GM21737 (cell line): ENCODE data around the gene RAB11FIP3.
A peak's percentile ranks its signal among the peaks of the same experiment; 100 is the strongest.
"Not testable (repeated sequence)": the region's sequence is repeated elsewhere in the genome, so short reads cannot be mapped to it uniquely, and the experiment has no call there.

Experiments
- ATAC-seq: cut with Tn5 transposase; IDR thresholded peaks from one replicate; pipeline ENCODE4 v1.9.1; 2021; ENCODE audit warnings: mild to moderate bottlenecking, moderate library complexity; ENCODE audit not compliant: unreplicated experiment

Gene RAB11FIP3

DNA sequence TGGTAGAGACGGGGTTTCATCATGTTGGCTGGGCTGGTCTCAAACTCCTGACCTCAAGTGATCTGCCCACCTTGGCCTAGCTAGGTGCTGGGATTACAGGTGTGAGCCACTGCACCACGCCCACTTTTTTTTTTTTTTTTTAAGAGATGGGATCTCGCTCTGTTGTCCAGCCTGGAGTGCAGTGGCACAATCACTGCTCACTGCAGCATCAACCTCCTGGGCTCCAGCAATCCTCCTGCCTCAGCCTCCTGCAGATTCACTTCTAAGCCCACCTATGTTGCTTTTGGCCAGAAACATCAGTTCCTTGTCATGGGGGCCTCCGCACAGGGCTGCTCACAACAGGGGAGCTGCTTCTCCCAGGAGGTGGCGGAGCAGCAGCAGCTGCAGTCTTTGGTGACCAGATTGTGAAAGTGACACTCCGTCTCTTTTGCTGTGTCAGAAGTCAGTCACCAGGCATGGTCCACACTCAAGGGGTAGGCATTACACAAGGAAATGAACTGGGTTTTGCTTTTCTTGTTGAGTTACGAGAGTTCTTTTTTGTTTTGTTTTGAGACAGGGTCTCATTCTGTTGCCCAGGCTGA lies 32.9 kb upstream of the RAB11FIP3 start:
- no peak for ATAC-seq

DNA sequence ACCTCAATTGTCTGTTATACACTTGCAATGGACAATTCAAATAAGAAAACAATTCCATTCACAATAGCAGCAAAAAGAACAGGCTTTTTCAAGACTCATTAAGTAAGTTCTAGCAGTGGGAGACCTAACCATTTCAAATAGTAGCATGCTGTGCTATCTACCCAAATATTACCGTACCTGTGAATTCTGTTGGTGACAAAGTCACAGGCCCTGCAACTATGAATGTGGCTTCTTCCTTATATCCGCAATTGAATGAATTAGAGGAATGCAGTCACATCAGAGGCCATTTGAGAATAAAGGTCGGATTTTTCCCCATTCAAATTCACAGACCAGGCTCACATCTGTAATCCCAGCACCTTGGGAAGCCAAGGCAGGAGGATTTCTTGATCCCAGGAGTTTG lies 29.2 kb upstream of the RAB11FIP3 start:
- ATAC-seq: no peak

DNA sequence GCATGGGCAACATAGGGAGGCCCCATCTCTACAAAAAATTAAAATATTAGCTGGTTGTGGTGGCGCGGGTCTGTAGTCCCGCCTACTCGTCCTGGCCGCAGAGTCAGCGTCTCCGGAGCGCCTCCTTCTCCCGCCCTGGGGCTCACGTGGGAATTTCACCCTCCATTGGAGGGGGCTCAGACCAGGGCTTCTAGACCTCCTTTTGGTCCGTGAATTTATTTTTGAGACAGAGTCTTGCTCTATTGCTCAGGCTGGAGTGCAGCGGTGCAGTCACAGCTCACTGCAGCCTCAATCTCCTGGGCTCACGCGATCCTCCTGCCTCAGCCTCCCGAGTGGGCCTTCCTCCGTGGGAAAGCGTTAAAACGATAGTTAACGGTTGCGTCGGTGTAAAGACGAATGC lies 28.8 kb upstream of the RAB11FIP3 start:
- no peak for ATAC-seq

DNA sequence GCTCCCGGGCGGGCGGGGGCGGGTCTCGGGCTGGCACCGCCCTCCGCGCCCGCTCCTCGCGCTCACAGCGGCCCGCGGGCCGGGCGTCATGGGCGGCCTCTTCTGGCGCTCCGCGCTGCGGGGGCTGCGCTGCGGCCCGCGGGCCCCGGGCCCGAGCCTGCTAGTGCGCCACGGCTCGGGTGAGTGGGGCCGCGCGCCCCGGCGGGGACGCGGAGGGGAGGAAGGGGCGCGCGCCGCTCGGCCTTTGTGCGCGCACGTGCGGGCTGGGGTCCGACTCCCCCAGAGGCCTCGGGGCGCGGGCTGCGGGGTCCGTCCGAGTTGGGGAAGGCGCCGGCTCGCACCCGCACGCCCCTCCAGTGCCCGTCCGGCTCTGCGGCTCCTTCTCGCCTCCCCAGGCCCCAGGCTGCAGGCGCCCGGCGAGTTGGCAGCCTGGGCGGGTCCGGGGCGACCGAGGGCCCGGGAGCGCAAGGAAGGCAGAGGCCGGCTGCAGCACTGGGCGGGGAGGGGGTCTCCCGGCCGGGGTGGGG lies 28.3 kb upstream of the RAB11FIP3 start, which contains the start of gene NME4:
Gene NME4 (plus strand): TSS at position 65 of the 527 bp plus-strand sequence. CDS start 24 bp downstream, at position 89.
- no peak for ATAC-seq

DNA sequence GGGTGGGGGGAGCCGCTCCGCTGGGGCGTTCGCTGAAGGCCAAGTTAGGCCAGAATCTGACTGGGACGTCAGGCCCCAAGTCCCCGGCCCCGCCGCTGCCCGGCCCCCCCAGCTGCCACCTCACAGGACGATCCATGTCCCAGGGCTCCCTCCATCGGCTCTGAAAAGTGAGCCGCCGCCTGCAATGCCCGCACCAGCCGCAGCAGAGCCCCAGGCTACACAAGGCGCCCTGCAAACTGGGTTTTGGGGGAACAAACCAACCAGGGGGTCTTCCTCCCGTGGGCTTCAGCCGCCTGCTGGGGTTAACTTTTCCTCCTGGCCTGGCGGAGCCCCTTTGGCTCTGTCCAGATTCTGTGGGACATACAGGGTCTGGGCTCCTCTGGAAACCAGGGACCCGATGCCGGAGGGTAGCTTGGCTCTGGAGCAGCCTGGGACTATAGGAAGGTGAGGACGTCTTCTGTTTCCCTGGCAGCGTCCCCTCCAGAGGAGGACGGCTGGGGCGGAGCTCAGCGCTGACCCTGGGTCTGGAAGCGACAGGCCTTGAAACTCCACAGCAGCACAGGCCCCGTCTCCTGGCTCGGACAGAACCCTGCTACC lies 27.6 kb upstream of the RAB11FIP3 start:
- no peak for ATAC-seq

DNA sequence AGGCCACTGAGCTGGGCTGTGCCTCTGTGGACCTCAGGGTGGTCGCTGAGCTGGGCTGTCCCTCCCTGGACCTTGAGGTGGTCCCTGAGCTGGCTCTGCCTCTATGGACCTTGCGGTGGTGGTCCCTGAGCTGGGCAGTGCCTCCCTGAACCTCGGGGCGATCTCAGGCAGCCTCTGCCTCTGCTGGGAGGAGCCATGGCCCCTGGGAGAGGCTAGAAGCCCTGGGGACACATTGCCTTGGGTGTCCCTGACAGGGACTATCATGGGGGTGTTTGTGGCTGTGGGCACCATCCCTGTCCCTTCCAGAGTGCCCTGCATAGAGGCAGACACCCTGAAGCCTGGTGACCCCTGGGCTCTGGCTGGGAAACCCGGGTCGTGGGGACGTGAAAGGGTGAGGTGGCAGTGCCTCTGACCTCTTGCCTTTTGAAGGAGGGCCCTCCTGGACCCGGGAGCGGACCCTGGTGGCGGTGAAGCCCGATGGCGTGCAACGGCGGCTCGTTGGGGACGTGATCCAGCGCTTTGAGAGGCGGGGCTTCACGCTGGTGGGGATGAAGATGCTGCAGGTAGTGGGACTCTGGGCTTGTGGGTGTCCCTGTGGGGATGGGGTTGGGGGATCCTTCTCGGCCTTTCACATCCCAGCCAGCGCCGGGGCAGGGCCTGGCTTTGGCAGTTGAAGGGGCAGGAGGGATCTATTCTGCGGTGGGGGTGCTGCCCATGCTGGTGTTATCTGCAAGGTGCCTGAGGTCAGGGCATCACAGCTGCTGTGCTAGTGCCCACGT lies 26.7 kb upstream of the RAB11FIP3 start:
- ATAC-seq: no peak

DNA sequence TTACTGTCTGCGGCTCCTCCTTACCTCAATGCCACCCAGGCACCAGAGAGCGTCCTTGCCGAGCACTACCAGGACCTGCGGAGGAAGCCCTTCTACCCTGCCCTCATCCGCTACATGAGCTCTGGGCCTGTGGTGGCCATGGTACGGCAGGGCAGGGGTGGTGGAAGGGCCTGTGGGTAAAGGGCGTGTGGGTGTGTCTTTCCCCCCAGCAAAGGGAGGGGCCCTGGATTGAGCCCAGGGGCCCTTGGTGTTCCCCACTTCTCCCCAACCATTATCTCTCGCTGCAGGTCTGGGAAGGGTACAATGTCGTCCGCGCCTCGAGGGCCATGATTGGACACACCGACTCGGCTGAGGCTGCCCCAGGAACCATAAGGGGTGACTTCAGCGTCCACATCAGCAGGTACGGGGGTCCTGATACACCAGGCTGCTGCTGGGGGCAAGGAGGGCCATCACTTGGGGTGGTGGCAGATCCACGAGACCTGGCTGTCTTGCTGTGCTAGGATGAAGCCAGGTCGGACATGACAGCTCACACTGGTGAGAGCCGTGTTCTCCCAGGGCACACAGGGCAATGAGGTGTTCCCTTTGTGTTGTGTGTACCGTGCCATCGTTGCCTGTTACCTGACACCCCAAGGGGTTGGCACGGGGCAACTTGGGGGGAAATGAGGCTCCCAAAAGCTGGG lies 26.0 kb upstream of the RAB11FIP3 start:
- ATAC-seq: no peak

DNA sequence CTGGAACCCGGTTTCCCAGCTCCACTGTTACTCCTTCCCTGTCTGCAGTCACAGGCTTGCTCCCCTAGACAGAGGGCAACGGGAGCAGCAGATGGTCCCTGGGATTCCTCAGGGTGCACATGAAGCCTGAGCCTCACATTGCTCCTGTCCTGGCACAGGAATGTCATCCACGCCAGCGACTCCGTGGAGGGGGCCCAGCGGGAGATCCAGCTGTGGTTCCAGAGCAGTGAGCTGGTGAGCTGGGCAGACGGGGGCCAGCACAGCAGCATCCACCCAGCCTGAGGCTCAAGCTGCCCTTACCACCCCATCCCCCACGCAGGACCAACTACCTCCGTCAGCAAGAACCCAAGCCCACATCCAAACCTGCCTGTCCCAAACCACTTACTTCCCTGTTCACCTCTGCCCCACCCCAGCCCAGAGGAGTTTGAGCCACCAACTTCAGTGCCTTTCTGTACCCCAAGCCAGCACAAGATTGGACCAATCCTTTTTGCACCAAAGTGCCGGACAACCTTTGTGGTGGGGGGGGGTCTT lies 25.3 kb upstream of the RAB11FIP3 start:
- ATAC-seq: no peak

DNA sequence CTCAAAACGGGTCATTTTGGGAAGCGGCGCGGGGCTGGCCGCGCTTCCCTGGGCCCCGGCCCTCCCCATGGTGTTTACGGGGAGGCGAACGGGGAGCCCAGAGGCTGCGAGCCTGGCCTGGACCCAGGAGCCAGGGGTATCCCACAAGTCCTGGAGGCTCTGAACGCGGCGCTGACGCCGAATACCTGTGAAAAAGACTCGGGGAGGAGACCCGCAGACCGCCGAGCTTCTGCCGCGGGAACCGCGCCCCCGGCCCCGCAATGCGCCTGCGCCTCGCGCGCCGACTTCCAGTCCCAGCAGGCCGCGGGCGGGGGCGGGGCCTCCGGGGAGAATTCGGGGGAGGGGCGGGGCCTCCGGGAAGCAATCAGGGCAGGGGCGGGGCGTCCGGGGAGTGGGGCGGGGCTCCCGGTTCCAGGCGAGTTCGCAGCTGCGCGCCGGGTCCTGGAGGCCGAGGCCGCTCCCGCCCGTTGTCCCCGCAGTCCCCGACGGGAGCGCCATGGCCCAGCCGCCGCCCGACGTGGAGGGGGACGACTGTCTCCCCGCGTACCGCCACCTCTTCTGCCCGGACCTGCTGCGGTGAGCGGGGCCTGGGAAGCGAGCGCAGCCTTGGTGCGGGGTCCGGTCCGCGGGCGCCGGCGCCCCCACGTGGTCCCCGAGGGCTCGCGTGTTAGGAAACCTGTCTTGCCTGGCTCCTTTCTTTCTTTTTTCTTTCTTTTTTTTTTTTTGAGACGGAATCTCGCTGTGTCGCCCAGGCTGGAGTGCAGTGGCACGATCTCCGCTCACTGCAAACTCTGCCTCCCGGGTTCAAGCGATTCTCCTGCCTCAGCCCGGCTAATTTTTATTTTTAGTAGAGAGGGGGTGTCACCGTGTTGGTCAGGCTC lies 23.7 kb upstream of the RAB11FIP3 start, which contains the start of gene DECR2:
Gene DECR2 (plus strand): TSS at position 418 of the 881 bp plus-strand sequence. CDS start 79 bp downstream, at position 497.
- ATAC-seq: peak; percentile 53

DNA sequence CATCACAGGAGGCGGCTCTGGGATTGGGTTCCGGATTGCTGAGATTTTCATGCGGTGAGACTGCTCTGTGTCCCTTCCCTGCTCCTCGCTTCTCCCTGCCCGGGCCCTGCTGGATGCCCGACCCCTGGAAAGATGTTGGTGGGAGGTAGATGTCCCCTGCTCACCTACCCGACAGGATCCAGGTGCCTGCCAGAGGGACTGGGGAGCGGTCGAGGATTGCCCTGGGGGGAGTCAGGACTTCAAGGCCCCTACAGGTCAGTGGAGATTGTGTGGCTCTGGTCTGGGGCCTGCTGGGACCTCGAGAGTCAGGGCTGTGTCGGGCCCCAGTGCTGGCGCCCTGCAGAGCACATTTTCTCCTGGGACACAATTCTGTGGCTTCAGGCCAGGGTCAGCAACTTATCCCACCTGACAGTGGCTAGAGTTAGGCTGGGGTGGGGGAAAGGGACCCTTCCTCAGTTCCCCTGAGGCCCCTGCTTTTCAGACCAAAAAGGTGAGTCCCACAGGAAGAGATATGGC lies 20.4 kb upstream of the RAB11FIP3 start:
- no peak for ATAC-seq

DNA sequence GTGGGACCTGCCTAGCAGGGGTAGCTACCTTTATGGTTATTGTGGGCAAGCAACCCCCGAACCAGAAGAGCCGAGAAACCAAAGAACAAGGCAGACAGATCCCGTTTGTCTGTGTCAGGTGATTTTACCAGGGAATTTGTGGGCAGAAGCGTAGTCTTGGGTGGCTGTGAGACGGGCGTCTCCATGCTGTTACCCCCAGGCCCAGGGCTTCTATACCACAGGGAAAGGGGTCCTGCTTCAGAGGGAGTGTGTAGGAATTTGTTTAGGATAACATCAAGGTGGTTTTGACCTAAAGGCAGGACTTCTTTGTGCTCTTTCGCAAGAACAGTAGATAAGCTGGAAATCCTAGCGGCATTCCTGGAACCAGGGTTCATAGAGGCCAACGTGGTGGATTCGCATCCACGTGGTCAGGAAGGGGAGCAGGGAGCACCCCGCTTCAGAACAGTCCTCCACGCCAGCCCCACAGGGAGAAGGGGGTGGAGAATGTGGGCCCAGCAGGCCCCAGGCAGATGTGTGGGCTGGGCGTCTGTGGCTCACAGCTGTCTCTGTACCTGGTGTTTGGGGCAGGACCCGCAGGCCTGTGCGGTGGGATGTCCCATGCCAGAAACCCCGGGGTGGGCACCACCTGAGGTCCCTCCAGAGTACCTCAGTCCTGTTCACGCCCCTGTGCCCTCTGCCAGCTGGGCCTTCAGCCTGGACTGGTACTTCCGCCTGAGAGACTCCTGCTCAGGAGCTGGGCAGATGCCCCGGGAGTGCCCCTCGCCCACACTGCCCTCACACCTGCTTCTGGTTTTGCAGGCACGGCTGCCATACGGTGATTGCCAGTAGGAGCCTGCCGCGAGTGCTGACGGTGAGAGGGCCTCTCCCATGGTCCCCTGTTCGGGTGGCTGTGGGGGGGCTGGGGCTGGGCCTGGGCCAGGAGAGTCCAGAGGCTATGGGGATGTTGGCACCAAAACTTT lies 19.6 kb upstream of the RAB11FIP3 start:
- no peak for ATAC-seq

DNA sequence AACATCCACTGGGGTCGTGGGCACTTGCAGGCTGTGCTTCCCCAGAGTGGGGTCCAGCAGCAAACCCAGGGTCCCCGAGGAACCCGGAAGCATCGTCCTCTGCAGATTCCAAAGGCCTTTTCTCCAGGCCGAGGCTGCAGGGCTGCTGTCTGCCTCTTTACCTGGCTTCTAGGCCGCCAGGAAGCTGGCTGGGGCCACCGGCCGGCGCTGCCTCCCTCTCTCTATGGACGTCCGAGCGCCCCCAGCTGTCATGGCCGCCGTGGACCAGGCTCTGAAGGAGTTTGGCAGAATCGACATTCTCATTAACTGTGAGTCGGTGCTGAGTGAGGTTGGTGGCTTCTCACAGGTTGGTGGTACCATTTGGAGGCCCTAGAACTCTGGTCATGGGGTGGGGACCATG lies 18.2 kb upstream of the RAB11FIP3 start:
- ATAC-seq: no peak

DNA sequence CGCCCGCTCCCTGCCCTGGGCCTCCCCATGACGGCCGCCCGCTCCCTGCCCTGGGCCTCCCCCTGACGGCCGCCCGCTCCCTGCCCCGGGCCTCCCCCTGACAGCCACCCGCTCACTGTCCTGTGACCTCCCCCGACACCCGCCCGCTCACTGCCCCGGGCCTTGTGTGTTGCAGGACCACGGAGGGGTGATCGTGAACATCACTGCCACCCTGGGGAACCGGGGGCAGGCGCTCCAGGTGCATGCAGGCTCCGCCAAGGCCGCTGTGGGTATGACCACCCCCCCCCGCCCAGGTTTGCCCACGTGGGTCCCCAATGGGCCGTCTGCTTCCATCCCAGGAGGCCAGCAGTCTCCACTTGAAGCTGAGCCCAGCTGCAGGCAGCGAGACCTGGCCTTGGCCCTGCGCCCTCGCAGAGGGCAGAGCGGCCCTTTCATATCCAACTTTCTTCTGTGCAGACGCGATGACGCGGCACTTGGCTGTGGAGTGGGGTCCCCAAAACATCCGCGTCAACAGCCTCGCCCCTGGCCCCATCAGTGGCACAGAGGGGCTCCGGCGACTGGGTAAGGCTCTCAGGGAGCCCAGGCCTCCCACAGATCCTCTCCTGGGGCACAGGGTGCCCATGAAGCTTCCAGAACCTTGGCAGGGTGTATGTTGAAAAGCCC lies 14.8 kb upstream of the RAB11FIP3 start:
- ATAC-seq: no peak

DNA sequence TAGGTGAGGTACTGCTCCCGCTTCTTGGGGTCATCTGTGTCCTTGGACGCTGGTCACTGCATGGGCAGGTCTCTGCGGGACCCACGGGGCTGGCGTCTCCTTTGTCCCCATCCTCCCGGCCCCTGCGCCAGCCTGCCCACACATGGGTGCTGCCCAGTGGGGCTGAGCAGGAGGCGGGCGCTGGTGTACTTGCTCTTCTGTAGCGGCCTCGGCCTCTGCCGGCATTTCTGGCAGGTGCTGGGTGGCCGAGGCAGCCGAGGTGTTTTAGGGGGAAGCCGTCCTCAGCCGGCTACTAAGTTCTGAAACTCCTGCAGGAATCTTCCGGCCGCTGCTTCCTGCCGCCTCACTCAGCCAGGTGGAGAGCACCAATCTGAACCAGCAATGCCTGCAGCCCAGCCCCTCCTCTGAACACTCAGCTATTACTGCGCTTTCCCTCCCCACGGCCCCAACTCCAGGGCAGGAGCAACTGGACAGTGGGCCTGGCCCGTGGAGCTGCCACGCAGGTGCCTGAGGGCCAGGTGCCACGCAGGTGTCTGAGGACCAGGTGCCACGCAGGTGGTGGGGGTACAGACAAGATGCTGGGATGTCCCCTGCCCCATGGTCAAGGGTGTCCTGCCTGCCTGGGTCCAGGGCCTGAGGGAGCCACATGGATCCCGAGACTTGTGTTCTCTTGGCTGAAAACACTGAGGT lies 13.7 kb upstream of the RAB11FIP3 start:
- ATAC-seq: no peak

DNA sequence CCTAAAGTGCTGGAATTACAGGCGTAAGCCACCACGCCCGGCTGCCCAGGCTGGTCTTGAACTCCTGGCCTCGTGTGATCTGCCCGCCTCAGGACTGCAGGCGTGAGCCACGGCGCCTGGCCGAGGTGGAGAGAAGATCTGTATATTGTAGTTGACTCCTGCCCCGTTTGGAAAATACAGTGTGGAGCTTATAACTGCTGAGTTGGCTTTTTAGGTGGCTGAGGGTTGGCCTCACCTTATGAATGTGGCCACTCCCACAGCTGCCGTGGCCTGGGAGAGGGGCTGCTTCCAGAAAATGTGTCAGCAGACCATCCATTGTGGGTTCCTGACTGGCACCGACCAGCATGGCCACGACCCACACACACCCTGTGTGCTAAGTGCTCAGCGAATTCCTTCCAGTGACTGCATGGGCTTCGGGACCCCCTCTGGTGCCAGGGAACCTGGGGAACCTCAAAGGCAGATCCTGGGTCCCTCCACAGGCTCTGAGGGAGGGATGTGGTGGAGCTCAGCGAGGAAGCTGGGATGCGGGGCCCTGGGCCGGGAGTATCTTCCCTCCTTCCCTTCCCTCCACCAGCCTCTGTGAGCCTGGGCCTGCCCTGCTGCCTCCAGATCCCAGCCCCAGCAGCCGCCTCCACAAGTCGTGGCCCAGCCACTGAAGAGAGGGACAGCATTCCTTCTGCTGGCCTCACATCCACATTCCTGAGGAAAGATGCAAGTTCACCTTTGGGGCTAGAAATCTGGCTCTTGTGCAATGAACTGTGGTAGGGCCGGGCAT lies 10.9 kb upstream of the RAB11FIP3 start:
- ATAC-seq: no peak

DNA sequence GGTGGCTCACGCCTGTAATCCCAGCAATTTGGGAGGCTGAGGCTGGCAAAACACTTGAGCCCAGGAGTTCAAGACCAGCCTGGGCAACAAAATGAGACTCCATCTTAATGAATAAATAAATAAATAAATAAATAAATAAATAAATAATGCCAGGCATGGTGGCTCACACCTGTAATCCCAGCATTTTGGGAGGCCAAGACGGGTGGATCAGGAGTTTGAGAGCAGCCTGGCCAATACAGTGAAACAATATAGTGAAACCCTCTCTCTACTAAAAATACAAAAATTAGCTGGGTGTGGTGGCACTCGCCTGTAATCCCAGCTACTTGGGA lies 10.3 kb upstream of the RAB11FIP3 start:
- not testable (repeated sequence) for ATAC-seq

DNA sequence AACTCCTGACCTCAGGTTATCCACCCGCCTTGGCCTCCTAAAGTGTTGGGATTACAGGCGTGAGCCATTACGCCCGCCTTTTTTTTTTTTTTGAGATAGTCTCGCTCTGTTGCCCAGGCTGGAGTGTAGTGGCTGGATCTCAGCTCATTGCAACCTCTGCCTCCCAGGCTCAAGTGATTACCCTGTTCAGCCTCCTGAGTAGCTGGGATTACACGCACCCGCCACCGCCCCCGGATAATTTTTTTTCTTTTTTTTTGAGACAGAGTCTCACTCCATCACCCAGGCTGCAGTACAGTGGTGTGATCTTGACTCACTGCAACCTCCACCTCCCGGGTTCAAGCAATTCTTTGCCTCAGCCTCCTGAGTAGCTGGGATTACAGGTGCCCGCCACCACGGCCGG lies 3.3 kb upstream of the RAB11FIP3 start:
- not testable (repeated sequence) for ATAC-seq
